B cell (primary cell): ENCODE measurements around the gene PRELID3B. TPM values are rescaled to one million over a fixed set of nuclear protein-coding genes. Genes with fewer than 3 reads are reported as not detected.

Experiments used
- ATAC-seq: fragments of 200-7000 bp; cut with Tn5 transposase; one replicate; pipeline ENCODE4 v1.10.0; 2021; ENCODE audit warnings: low read depth, mild to moderate bottlenecking, moderate number of reproducible peaks, moderate library complexity
- CTCF ChIA-PET: fragments of 350-600 bp; sonication (Branson Sonifier 250); formaldehyde crosslinking; loops from one replicate; lab custom pipeline; 2021; ENCODE audit warnings: antibody characterized with exemption, inconsistent platforms; lab: Charles Lee
- POLR2A ChIA-PET: fragments of 350-600 bp; sonication (Branson Sonifier 250); formaldehyde crosslinking; loops from one replicate; lab custom pipeline; 2021; ENCODE audit warnings: antibody characterized with exemption; lab: Charles Lee
- DNase-seq: peaks from one replicate; pipeline ENCODE4 v3.0.0; 2013
- H2AFZ ChIP-seq: 2 replicates; pipeline ENCODE4 v1.6.1; 2012; ENCODE audit warnings: mild to moderate bottlenecking, low read depth, low read length; ENCODE audit not compliant: insufficient read depth, poor library complexity, severe bottlenecking
- H3K27ac ChIP-seq, 2 donors: 1 replicate in 1 of 2; 2 replicates in 1 of 2; pipeline ENCODE4 v1.5.1; 2012 to 2013; ENCODE audit warnings: low read length in 2 of 2, mild to moderate bottlenecking in 2 of 2, moderate library complexity in 1 of 2
- H3K27me3 ChIP-seq, 4 experiments: fragments of 200-600 bp in 1 of 4; sonication (generic) in 1 of 4; replicated peaks in 1 of 4; 1 replicate in 2 of 4; 2 replicates in 2 of 4; pipeline versions ENCODE4 v1.6.1 to v1.7.0; 2013 to 2016; ENCODE audit warnings: low read length in 3 of 4, mild to moderate bottlenecking in 2 of 4, mixed read lengths in 1 of 4, moderate library complexity in 1 of 4; ENCODE audit not compliant: insufficient read depth in 4 of 4, control insufficient read depth in 3 of 4; ENCODE audit errors: control extremely low read depth in 1 of 4
- H3K36me3 ChIP-seq, 2 experiments: replicated peaks in 1 of 2; 1 replicate in 1 of 2; 2 replicates in 1 of 2; pipeline versions ENCODE4 v1.6.1 to v1.7.1; 2013; ENCODE audit warnings: low read length in 1 of 2; ENCODE audit not compliant: insufficient read depth in 2 of 2, control insufficient read depth in 1 of 2; ENCODE audit errors: control extremely low read depth in 1 of 2, extremely low read depth in 1 of 2
- H3K4me1 ChIP-seq, 2 donors: fragments of 200-600 bp in 1 of 2; sonication (generic) in 1 of 2; 1 replicate in 1 of 2; 2 replicates in 1 of 2; pipeline versions ENCODE4 v1.5.1 to v1.6.1; 2013 to 2017; ENCODE audit warnings: low read length in 2 of 2; ENCODE audit not compliant: control insufficient read depth in 2 of 2, insufficient read depth in 2 of 2
- H3K4me2 ChIP-seq: replicated peaks from 2 replicates; pipeline ENCODE3; 2012; ENCODE audit warnings: mild to moderate bottlenecking, low read depth, low read length; ENCODE audit not compliant: poor library complexity, severe bottlenecking
- H3K4me3 ChIP-seq, 5 experiments: fragments of 200-600 bp in 1 of 5; sonication (generic) in 1 of 5; 1 replicate in 3 of 5; 2 replicates in 2 of 5; pipeline versions ENCODE4 v1.5.1 to v1.7.0; 2011 to 2016; ENCODE audit warnings: low read length in 4 of 5, mild to moderate bottlenecking in 4 of 5, low read depth in 2 of 5, control low read depth in 1 of 5, moderate library complexity in 1 of 5; ENCODE audit not compliant: insufficient read depth in 1 of 5; ENCODE audit errors: control extremely low read depth in 1 of 5, extremely low read depth in 1 of 5
- H3K79me2 ChIP-seq: fragments of 200-600 bp; sonication (generic); one replicate; pipeline ENCODE4 v1.6.0; 2016; ENCODE audit warnings: low read length; ENCODE audit not compliant: control insufficient read depth, insufficient read depth
- H3K9ac ChIP-seq: fragments of 200-600 bp; sonication (generic); 2 replicates; pipeline ENCODE4 v1.6.1; 2017; ENCODE audit warnings: mild to moderate bottlenecking, low read length, moderate library complexity
- H3K9me3 ChIP-seq, 3 donors: one replicate each; pipeline versions ENCODE4 v1.6.1 to v1.7.1; 2013; ENCODE audit warnings: low read length in 2 of 3; ENCODE audit not compliant: control insufficient read depth in 2 of 3, insufficient read depth in 1 of 3; ENCODE audit errors: control extremely low read depth in 1 of 3
- H4K20me1 ChIP-seq: 2 replicates; pipeline ENCODE4 v1.6.0; 2012; ENCODE audit warnings: mild to moderate bottlenecking, low read length; ENCODE audit not compliant: insufficient read depth, control insufficient read depth, poor library complexity, severe bottlenecking
- H3K27ac Mint-ChIP-seq: one replicate; pipeline ENCODE4 v1.8.0; 2021; ENCODE audit warnings: mixed read lengths
- H3K27me3 Mint-ChIP-seq: one replicate; pipeline ENCODE4 v1.8.0; 2021; ENCODE audit warnings: mixed read lengths
- H3K4me1 Mint-ChIP-seq: one replicate; pipeline ENCODE4 v1.8.0; 2021; ENCODE audit warnings: mixed read lengths
- H3K4me3 Mint-ChIP-seq: one replicate; pipeline ENCODE4 v1.8.0; 2021; ENCODE audit warnings: mixed read lengths
- H3K9me3 Mint-ChIP-seq: one replicate; pipeline ENCODE4 v1.8.0; 2022; ENCODE audit warnings: mixed read lengths; ENCODE audit not compliant: insufficient read depth
- EZH2 ChIP-seq: IDR thresholded peaks from 2 replicates; pipeline ENCODE4 v1.6.1; 2012; ENCODE audit warnings: borderline replicate concordance, low read depth, mild to moderate bottlenecking, moderate library complexity, low read length; ENCODE audit not compliant: insufficient read depth, poor library complexity, severe bottlenecking
- WGBS: methylation state at CpG from one replicate; pipeline ENCODE4 v1.1.5; 2013; ENCODE audit warnings: missing lambda C conversion rate; ENCODE audit not compliant: insufficient coverage; 5-methylcytosine and 5-hydroxymethylcytosine counted together
- intact Hi-C: fragments of 100-400 bp; cut with micrococcal nuclease; formaldehyde crosslinking; loops from one replicate; pipeline ENCODE4 v1.10.0; 2022
- polyA plus RNA-seq: library from polyadenylated mRNA; depleted of rRNA; stranded (reverse); fragments of >200 nt; gene quantifications from 2 replicates; pipeline ENCODE4 v1.2.3, GENCODE V29; 2012
- total RNA-seq, 2 donors: library from RNA; stranded (reverse); fragments of 120-200 nt in 1 of 2; gene quantifications; 1 replicate in 1 of 2; 2 replicates in 1 of 2; pipeline versions ENCODE4 v1.2.3 to v1.2.4, GENCODE V29; 2013 to 2022
- TF ChIP-seq, protein P1 (sequence below): fragments of 200-600 bp; IDR thresholded peaks from one replicate; pipeline ENCODE4 v1.8.0; 2022; ENCODE audit warnings: antibody characterized with exemption, mild to moderate bottlenecking

PRELID3B gene
- total and polyA plus RNA-seq, 2 donors (not counting 1 experiment from before 2014, with no cell fraction given): 24.1 to 46.8 TPM

- Histone ChIP-seq H3K27ac (peak overlapping the region; percentile 84 to 91), H3K4me1 (peaks cover 27 to 37% of the 10 kb centered on the region in 2 donors), H3K4me3 (peak overlapping the region; percentile 51 to 80 (median 68)), H3K79me2 (peaks cover 65% of the 10 kb centered on the region), H2AFZ (peak overlapping the region; percentile 82), H3K27me3 (no peaks in the 10 kb centered on the region), H3K9ac (peak overlapping the region; percentile 73), H3K36me3 (peaks cover 2 to 68% of the 10 kb centered on the region in 2 experiments), H3K9me3 (no peaks in the 10 kb centered on the region), H4K20me1 (peaks cover 37% of the 10 kb centered on the region), H3K4me2 (peak overlapping the region; percentile 88)
- ChIA-PET CTCF (interaction anchor here (0.7 to 3.5 kb wide), 18 partner anchors 10 to 190 kb away, joined by 3 to 32 read pairs (median 6); partner anchors contain the start of gene PRELID3B), POLR2A (interaction anchor here (0.6 to 2.6 kb wide), 16 partner anchors 8 to 724 kb away, joined by 3 to 30 read pairs (median 6); partner anchors contain the start of gene PRELID3B)
- DNase-seq: no peak
- no peak for ATAC-seq
- Mint-ChIP-seq H3K27me3 (no peaks in the 10 kb centered on the region), H3K27ac (peak overlapping the region; percentile 90), H3K9me3 (no peaks in the 10 kb centered on the region), H3K4me3 (peak overlapping the region; percentile 97), H3K4me1 (peaks cover 39% of the 10 kb centered on the region)
- WGBS: 1% methylated on average over 10 of the region's 13 CpGs
- TF ChIP-seq EZH2: no peak
- TF ChIP-seq, protein P1, sequence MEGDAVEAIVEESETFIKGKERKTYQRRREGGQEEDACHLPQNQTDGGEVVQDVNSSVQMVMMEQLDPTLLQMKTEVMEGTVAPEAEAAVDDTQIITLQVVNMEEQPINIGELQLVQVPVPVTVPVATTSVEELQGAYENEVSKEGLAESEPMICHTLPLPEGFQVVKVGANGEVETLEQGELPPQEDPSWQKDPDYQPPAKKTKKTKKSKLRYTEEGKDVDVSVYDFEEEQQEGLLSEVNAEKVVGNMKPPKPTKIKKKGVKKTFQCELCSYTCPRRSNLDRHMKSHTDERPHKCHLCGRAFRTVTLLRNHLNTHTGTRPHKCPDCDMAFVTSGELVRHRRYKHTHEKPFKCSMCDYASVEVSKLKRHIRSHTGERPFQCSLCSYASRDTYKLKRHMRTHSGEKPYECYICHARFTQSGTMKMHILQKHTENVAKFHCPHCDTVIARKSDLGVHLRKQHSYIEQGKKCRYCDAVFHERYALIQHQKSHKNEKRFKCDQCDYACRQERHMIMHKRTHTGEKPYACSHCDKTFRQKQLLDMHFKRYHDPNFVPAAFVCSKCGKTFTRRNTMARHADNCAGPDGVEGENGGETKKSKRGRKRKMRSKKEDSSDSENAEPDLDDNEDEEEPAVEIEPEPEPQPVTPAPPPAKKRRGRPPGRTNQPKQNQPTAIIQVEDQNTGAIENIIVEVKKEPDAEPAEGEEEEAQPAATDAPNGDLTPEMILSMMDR: no peak
- intact Hi-C loops: loop anchor here (1.0 to 2.0 kb wide), 6 partner anchors 10 to 140 kb away; partner anchors contain the start of genes CTSZ, NELFCD and PRELID3B
Measured at GRCh38 chr20:59032713-59033059, 9.9 kb downstream of the PRELID3B start.
